ENCODE data around the gene RAC3. TPM values are rescaled to one million over a fixed set of nuclear protein-coding genes. Genes with fewer than 3 reads are reported as not detected.

The RAC3 gene
- total and polyA plus RNA-seq, 4 donors, result 0.63 to 6.3 (median 3.3) TPM

- 88% methylated on average over 26 of the region's 26 CpGs for WGBS
- H3K9ac ChIP-seq (ENCODE audit: low read depth in 1 of 2, low read length in 2 of 2), result no peak overlapping the region
- TF ChIP-seq GABPA (IDR thresholded peaks at IDR 0.05 in 1 of 2, conservative IDR thresholded peaks at IDR 0.05 in 1 of 2), result no peak
- no peak for TF ChIP-seq YY1 (IDR thresholded peaks at IDR 0.05)
- no peak for TF ChIP-seq CTCF (IDR thresholded peaks at IDR 0.05; ENCODE audit: low read depth, low read length, missing input control)
- no peak for TF ChIP-seq RXRA (IDR thresholded peaks at IDR 0.05)
- TF ChIP-seq ZBTB33 (IDR thresholded peaks at IDR 0.05), result no peak
- no peak for TF ChIP-seq FOXA2 (IDR thresholded peaks at IDR 0.05)
- TF ChIP-seq FOXA1 (IDR thresholded peaks at IDR 0.05), result no peak
- TF ChIP-seq HNF4G (IDR thresholded peaks at IDR 0.05), result no peak
- no peak for TF ChIP-seq JUND (IDR thresholded peaks at IDR 0.05)
- no peak for TF ChIP-seq MAX (IDR thresholded peaks at IDR 0.05)
- H3K9me3 ChIP-seq (ENCODE audit: control insufficient read depth in 4 of 4, low read length in 3 of 4), result no peaks in the 10 kb centered on the region
- no peak overlapping the region for H3K27ac ChIP-seq (ENCODE audit: low read depth in 1 of 2, low read length in 2 of 2)
- DNase-seq (ENCODE audit: low spot score), result no peak
- H3K4me1 ChIP-seq (ENCODE audit: control insufficient read depth in 4 of 4, insufficient read depth in 4 of 4, low read length in 3 of 4), result peaks cover 17 to 31% (median 22%) of the 10 kb centered on the region in 4 donors
- peaks cover 4 to 52% (median 22%) of the 10 kb centered on the region in 4 donors for H3K36me3 ChIP-seq (ENCODE audit: control insufficient read depth in 4 of 4, insufficient read depth in 3 of 4, low read depth in 1 of 4, low read length in 3 of 4)
- H3K27me3 ChIP-seq (ENCODE audit: control insufficient read depth in 4 of 4, insufficient read depth in 4 of 4, low read length in 3 of 4), result no peaks in the 10 kb centered on the region
- H3K4me3 ChIP-seq (ENCODE audit: low read depth in 1 of 3, low read length in 3 of 3), result no peak overlapping the region
Observed at GRCh38 chr17:82055023-82055964, 23.8 kb downstream of the RAC3 start.

GRCh38 chr17:82055965-82056728 lies 24.7 kb downstream of the RAC3 start:
- DNase-seq (ENCODE audit: low spot score), result no peak
- WGBS, result 94% methylated on average over 28 of the region's 28 CpGs
- H3K9me3 ChIP-seq (ENCODE audit: control insufficient read depth in 4 of 4, low read length in 3 of 4), result no peaks in the 10 kb centered on the region
- no peak overlapping the region for H3K9ac ChIP-seq (ENCODE audit: low read depth in 1 of 2, low read length in 2 of 2)
- no peak overlapping the region for H3K4me3 ChIP-seq (ENCODE audit: low read depth in 1 of 3, low read length in 3 of 3)
- H3K27me3 ChIP-seq (ENCODE audit: control insufficient read depth in 4 of 4, insufficient read depth in 4 of 4, low read length in 3 of 4), result no peaks in the 10 kb centered on the region
- no peak overlapping the region for H3K27ac ChIP-seq (ENCODE audit: low read depth in 1 of 2, low read length in 2 of 2)
- H3K4me1 ChIP-seq (ENCODE audit: control insufficient read depth in 4 of 4, insufficient read depth in 4 of 4, low read length in 3 of 4), result peaks cover 9 to 22% (median 17%) of the 10 kb centered on the region in 4 donors
- H3K36me3 ChIP-seq (ENCODE audit: control insufficient read depth in 4 of 4, insufficient read depth in 3 of 4, low read depth in 1 of 4, low read length in 3 of 4), result peaks cover 4 to 60% (median 27%) of the 10 kb centered on the region in 4 donors
- TF ChIP-seq MAX (IDR thresholded peaks at IDR 0.05) (no peak), HNF4A (conservative IDR thresholded peaks at IDR 0.05) (no peak), YY1 (IDR thresholded peaks at IDR 0.05) (no peak), HNF4G (IDR thresholded peaks at IDR 0.05) (no peak), CTCF (IDR thresholded peaks at IDR 0.05; ENCODE audit: low read depth, low read length, missing input control) (no peak), FOXA2 (IDR thresholded peaks at IDR 0.05) (no peak), JUND (IDR thresholded peaks at IDR 0.05) (no peak), FOXA1 (IDR thresholded peaks at IDR 0.05) (no peak), RAD21 (IDR thresholded peaks at IDR 0.05) (no peak), SP1 (IDR thresholded peaks at IDR 0.05) (no peak), REST (IDR thresholded peaks at IDR 0.05) (no peak), EGR1 (IDR thresholded peaks at IDR 0.05; ENCODE audit: low read depth in 2 of 2) (no peak), ATF3 (IDR thresholded peaks at IDR 0.05) (no peak), GABPA (IDR thresholded peaks at IDR 0.05 in 1 of 2, conservative IDR thresholded peaks at IDR 0.05 in 1 of 2) (no peak), TAF1 (conservative IDR thresholded peaks at IDR 0.05) (no peak), NR2F2 (IDR thresholded peaks at IDR 0.05) (no peak)

Data from liver (tissue), 9 donors.